ENCODE measurements around the gene ZNF451.

ZNF451 gene

GRCh38 chr6:57163956-57164355 lies 74.0 kb downstream of the ZNF451 start:
- Histone ChIP-seq H3K4me3 (replicated peaks; ENCODE audit: insufficient read depth, low read length) (no peak overlapping the region), H3K27me3 (ENCODE audit: insufficient read depth, poor library complexity, severe bottlenecking) (no peaks in the 10 kb centered on the region), H3K27ac (replicated peaks) (no peak overlapping the region)
- DNase-seq (ENCODE audit: low read depth in 1 of 2, low spot score in 1 of 2), result no peak
- TF ChIP-seq SPI1 (IDR thresholded peaks at IDR 0.05; ENCODE audit: borderline replicate concordance, low read depth), result no peak
- TF ChIP-seq CTCF (IDR thresholded peaks at IDR 0.05; ENCODE audit: insufficient read depth, low read length), result no peak
- TF ChIP-seq, protein P1, sequence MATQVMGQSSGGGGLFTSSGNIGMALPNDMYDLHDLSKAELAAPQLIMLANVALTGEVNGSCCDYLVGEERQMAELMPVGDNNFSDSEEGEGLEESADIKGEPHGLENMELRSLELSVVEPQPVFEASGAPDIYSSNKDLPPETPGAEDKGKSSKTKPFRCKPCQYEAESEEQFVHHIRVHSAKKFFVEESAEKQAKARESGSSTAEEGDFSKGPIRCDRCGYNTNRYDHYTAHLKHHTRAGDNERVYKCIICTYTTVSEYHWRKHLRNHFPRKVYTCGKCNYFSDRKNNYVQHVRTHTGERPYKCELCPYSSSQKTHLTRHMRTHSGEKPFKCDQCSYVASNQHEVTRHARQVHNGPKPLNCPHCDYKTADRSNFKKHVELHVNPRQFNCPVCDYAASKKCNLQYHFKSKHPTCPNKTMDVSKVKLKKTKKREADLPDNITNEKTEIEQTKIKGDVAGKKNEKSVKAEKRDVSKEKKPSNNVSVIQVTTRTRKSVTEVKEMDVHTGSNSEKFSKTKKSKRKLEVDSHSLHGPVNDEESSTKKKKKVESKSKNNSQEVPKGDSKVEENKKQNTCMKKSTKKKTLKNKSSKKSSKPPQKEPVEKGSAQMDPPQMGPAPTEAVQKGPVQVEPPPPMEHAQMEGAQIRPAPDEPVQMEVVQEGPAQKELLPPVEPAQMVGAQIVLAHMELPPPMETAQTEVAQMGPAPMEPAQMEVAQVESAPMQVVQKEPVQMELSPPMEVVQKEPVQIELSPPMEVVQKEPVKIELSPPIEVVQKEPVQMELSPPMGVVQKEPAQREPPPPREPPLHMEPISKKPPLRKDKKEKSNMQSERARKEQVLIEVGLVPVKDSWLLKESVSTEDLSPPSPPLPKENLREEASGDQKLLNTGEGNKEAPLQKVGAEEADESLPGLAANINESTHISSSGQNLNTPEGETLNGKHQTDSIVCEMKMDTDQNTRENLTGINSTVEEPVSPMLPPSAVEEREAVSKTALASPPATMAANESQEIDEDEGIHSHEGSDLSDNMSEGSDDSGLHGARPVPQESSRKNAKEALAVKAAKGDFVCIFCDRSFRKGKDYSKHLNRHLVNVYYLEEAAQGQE (IDR thresholded peaks at IDR 0.05; ENCODE audit: insufficient replicate concordance, low read depth), result no peak
- no peak for TF ChIP-seq POLR2AphosphoS5 (IDR thresholded peaks at IDR 0.05; ENCODE audit: low read depth)
- no peak for TF ChIP-seq GABPA (IDR thresholded peaks at IDR 0.05; ENCODE audit: low read depth)

DNA sequence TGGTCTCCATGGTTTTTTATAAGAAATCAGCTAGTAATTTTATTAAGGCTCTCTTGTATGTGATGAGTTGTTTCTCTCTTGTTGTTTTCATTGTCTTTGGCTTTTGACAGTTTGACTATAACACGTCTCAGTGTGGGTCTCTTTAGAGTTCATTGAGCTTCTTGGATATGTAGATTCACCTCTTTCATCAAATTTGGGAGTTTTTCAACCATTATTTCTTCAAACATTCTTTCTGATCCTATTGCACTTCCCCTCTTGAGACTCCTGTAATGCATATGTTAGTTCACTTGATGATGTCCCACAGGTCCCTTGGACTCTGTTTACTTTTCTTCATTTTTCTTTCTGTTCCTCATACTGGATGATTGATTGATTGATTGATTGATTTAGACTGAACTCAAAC lies 75.1 kb downstream of the ZNF451 start:
- no peak for DNase-seq (ENCODE audit: low read depth in 1 of 2, low spot score in 1 of 2)
- H3K27ac ChIP-seq (replicated peaks), result no peak overlapping the region
- no peaks in the 10 kb centered on the region for H3K27me3 ChIP-seq (ENCODE audit: insufficient read depth, poor library complexity, severe bottlenecking)
- TF ChIP-seq CTCF (IDR thresholded peaks at IDR 0.05; ENCODE audit: insufficient read depth, low read length) (no peak), POLR2AphosphoS5 (IDR thresholded peaks at IDR 0.05; ENCODE audit: low read depth) (no peak), SPI1 (IDR thresholded peaks at IDR 0.05; ENCODE audit: borderline replicate concordance, low read depth) (no peak), GABPA (IDR thresholded peaks at IDR 0.05; ENCODE audit: low read depth) (no peak)
- TF ChIP-seq, protein P1 (IDR thresholded peaks at IDR 0.05; ENCODE audit: insufficient replicate concordance, low read depth), result no peak
- no peak overlapping the region for H3K4me3 ChIP-seq (replicated peaks; ENCODE audit: insufficient read depth, low read length)

GRCh38 chr6:57172136-57173055 lies 82.4 kb downstream of the ZNF451 start, which contains the start of gene BAG2:
TSS of gene BAG2 (plus strand) at chr6:57172326. CDS start at chr6:57172698, 372 bp downstream.
- DNase-seq (ENCODE audit: low read depth in 1 of 2, low spot score in 1 of 2), result peak; percentile 79 to 98
- TF ChIP-seq POLR2AphosphoS5 (IDR thresholded peaks at IDR 0.05; ENCODE audit: low read depth), result peak; percentile 82
- TF ChIP-seq, protein P1 (IDR thresholded peaks at IDR 0.05; ENCODE audit: insufficient replicate concordance, low read depth), result no peak
- peak within 1 kb of the TSS; percentile 89 for H3K27ac ChIP-seq (replicated peaks)
- H3K4me3 ChIP-seq (replicated peaks; ENCODE audit: insufficient read depth, low read length), result peak within 1 kb of the TSS; percentile 73
- H3K27me3 ChIP-seq (ENCODE audit: insufficient read depth, poor library complexity, severe bottlenecking), result no peaks in the 10 kb centered on the region

Data from HL-60 (cell line).